Measurements from ENCODE around the gene MAP2K2.

DNA sequence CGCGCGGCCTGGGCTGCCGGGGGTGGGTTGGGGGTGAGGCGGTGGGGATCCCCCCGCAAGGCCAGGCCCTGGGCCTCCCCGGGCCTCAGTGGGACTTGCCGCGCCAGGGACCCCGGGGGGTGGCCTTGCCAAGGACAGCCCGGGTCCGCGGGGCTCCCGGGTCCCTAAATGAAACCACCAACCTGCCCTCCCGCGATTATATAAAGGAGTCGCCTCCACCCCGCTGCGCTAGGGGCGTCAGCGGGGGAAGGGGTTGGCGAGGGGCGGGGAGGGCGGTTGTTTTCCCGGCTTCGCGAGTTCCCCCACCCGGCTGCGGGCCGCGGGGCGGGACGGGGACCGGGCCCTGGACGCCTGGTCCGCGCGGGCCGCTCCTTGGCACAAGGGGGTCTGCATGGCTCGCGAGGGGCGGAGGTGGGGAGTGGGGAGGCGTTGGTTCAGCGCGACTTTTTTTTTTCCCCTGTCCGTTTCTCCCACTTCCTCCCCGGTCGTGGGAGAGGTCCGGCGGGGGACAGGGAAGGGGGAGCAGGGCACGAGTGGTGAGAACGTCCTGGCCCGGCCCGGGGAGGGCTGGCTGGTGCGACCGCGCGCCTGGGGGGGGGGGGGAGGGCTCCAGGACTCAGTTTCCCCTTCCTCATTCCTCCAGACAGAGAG is 56.4 kb downstream of the MAP2K2 start:
- TF ChIP-seq CTCF (IDR thresholded peaks at IDR 0.05) (no peak), POLR2A (IDR thresholded peaks at IDR 0.05) (no peak)

Measured in lower leg skin (tissue), 3 donors.